Ascending aorta (tissue), 2 donors: ENCODE results near the gene LEMD3. TPM values are rescaled to one million over a fixed set of nuclear protein-coding genes. Genes with fewer than 3 reads are reported as not detected.

ENCODE experiments used
- DNase-seq, 2 donors: peaks; one replicate each; pipeline ENCODE4 v3.0.0-alpha.2; 2019; ENCODE audit warnings: low spot score in 2 of 2
- H3K27ac ChIP-seq, 2 donors: fragments of 200-600 bp; sonication (generic); one replicate each; pipeline ENCODE4 v1.5.1; 2016 to 2017; ENCODE audit warnings: mild to moderate bottlenecking in 1 of 2
- H3K27me3 ChIP-seq: fragments of 200-600 bp; sonication (generic); one replicate; pipeline ENCODE4 v1.5.1; 2017
- H3K36me3 ChIP-seq, 2 donors: fragments of 200-600 bp; sonication (generic); one replicate each; pipeline ENCODE4 v1.5.1; 2016
- H3K4me1 ChIP-seq, 2 donors: fragments of 200-600 bp; sonication (generic); one replicate each; pipeline ENCODE4 v1.5.1; 2016 to 2017; ENCODE audit warnings: mild to moderate bottlenecking in 1 of 2
- H3K4me3 ChIP-seq, 2 donors: fragments of 200-600 bp; sonication (generic); one replicate each; pipeline ENCODE4 v1.5.1; 2016 to 2017; ENCODE audit warnings: mild to moderate bottlenecking in 1 of 2
- H3K9me3 ChIP-seq, 2 donors: fragments of 200-600 bp; sonication (generic); one replicate each; pipeline ENCODE4 v1.5.1; 2016
- CTCF ChIP-seq, 3 experiments: fragments of 200-600 bp in 2 of 3; fragments of 450-650 bp in 1 of 3; sonication (generic) in 2 of 3; IDR thresholded peaks; one replicate each; pipeline ENCODE4 v1.5.1; 2016 to 2019; ENCODE audit warnings: antibody characterized with exemption in 3 of 3, mild to moderate bottlenecking in 1 of 3, moderate library complexity in 1 of 3
- intact Hi-C: fragments of 100-400 bp; cut with DNase I; formaldehyde crosslinking; loops from one replicate; pipeline ENCODE4 v1.15.1; 2023
- total RNA-seq: library from RNA; depleted of rRNA; stranded (reverse); fragments of >200 nt; gene quantifications from one replicate; pipeline ENCODE4 v1.1.0, GENCODE V29; 2016

The LEMD3 gene
- total RNA-seq, 1 donor from 2014 or later: 10.6 TPM

GRCh38 chr12:65259501-65259900 is 90.1 kb downstream of the LEMD3 start:
- intact Hi-C loops: no loop called here
- no peak for TF ChIP-seq CTCF (IDR thresholded peaks at IDR 0.05)
- Histone ChIP-seq H3K36me3 (no peaks in the 10 kb centered on the region), H3K27me3 (no peaks in the 10 kb centered on the region), H3K4me3 (no peak overlapping the region), H3K4me1 (no peaks in the 10 kb centered on the region), H3K27ac (no peak overlapping the region), H3K9me3 (no peaks in the 10 kb centered on the region)
- no peak for DNase-seq

GRCh38 chr12:65263777-65264176 is 94.4 kb downstream of the LEMD3 start:
- intact Hi-C loops: no loop called here
- no peaks in the 10 kb centered on the region for H3K27me3 ChIP-seq
- H3K4me3 ChIP-seq: no peak overlapping the region
- no peaks in the 10 kb centered on the region for H3K36me3 ChIP-seq
- no peak overlapping the region for H3K27ac ChIP-seq
- no peak for TF ChIP-seq CTCF (IDR thresholded peaks at IDR 0.05)
- no peak for DNase-seq
- H3K4me1 ChIP-seq: no peaks in the 10 kb centered on the region
- H3K9me3 ChIP-seq: no peaks in the 10 kb centered on the region

GRCh38 chr12:65266408-65266807 is 97.0 kb downstream of the LEMD3 start:
- intact Hi-C loops: no loop called here
- H3K27ac ChIP-seq: no peak overlapping the region
- no peaks in the 10 kb centered on the region for H3K9me3 ChIP-seq
- no peak for DNase-seq
- no peak for TF ChIP-seq CTCF (IDR thresholded peaks at IDR 0.05)
- H3K27me3 ChIP-seq: no peaks in the 10 kb centered on the region
- no peaks in the 10 kb centered on the region for H3K36me3 ChIP-seq
- no peak overlapping the region for H3K4me3 ChIP-seq
- H3K4me1 ChIP-seq: no peaks in the 10 kb centered on the region

GRCh38 chr12:65269603-65270002 is 100.2 kb downstream of the LEMD3 start:
- no peak overlapping the region for H3K4me3 ChIP-seq
- H3K27me3 ChIP-seq: no peaks in the 10 kb centered on the region
- no peak overlapping the region for H3K27ac ChIP-seq
- no peak for TF ChIP-seq CTCF (IDR thresholded peaks at IDR 0.05)
- no peaks in the 10 kb centered on the region for H3K4me1 ChIP-seq
- no peaks in the 10 kb centered on the region for H3K9me3 ChIP-seq
- H3K36me3 ChIP-seq: no peaks in the 10 kb centered on the region
- intact Hi-C loops: loop anchor here (10.0 kb wide), 1 partner anchor 765 kb away; no protein-coding TSS in a partner anchor
- DNase-seq: no peak

- Histone ChIP-seq H3K9me3 (no peaks in the 10 kb centered on the region), H3K27me3 (no peaks in the 10 kb centered on the region), H3K27ac (no peak overlapping the region), H3K4me1 (peaks cover 0 to 8% of the 10 kb centered on the region in 2 donors), H3K4me3 (no peak overlapping the region), H3K36me3 (no peaks in the 10 kb centered on the region)
- no peak for TF ChIP-seq CTCF (IDR thresholded peaks at IDR 0.05)
- intact Hi-C loops: loop anchor here (5.0 to 10.0 kb wide), 2 partner anchors 760 to 1028 kb away; partner anchors contain the start of gene HELB
- no peak for DNase-seq
These were observed 105.4 kb downstream of the LEMD3 start for GRCh38 chr12:65274602-65275272.
